Suprapubic skin (tissue), 4 donors: ENCODE results near the gene TECPR1. TPM values are rescaled to one million over a fixed set of nuclear protein-coding genes. Genes with fewer than 3 reads are reported as not detected.
A peak's percentile ranks its signal among the peaks of the same experiment; 100 is the strongest.

Experiments used
- DNase-seq, 2 donors: peaks; one replicate each; pipeline ENCODE4 v3.0.0-alpha.2; 2019; ENCODE audit warnings: low spot score in 2 of 2
- H3K27ac ChIP-seq: fragments of 200-600 bp; sonication (generic); one replicate; pipeline ENCODE4 v1.5.1; 2019
- H3K27me3 ChIP-seq: fragments of 200-600 bp; sonication (generic); one replicate; pipeline ENCODE4 v1.5.1; 2019
- H3K36me3 ChIP-seq: fragments of 200-600 bp; sonication (generic); one replicate; pipeline ENCODE4 v1.5.1; 2019
- H3K4me1 ChIP-seq: fragments of 200-600 bp; sonication (generic); one replicate; pipeline ENCODE4 v1.5.1; 2019
- H3K4me3 ChIP-seq: fragments of 200-600 bp; sonication (generic); one replicate; pipeline ENCODE4 v1.5.1; 2019; ENCODE audit warnings: mild to moderate bottlenecking
- H3K9me3 ChIP-seq: fragments of 200-600 bp; sonication (generic); one replicate; pipeline ENCODE4 v1.5.1; 2019
- EP300 ChIP-seq: sonication (generic); formaldehyde crosslinking; IDR thresholded peaks from one replicate; pipeline ENCODE4 v1.6.1; 2017; ENCODE audit warnings: antibody characterized with exemption
- POLR2A ChIP-seq, 2 donors: fragments of 450-650 bp; IDR thresholded peaks; one replicate each; pipeline ENCODE4 v1.6.1; 2017; ENCODE audit warnings: antibody characterized with exemption in 2 of 2, mild to moderate bottlenecking in 2 of 2, moderate library complexity in 2 of 2
- POLR2AphosphoS5 ChIP-seq, 3 donors: sonication (generic); formaldehyde crosslinking; IDR thresholded peaks; one replicate each; pipeline ENCODE4 v1.6.1; 2017; ENCODE audit warnings: antibody characterized with exemption in 3 of 3
- WGBS: methylation state at CpG from one replicate; pipeline ENCODE4 v1.1.5; 2018; 5-methylcytosine and 5-hydroxymethylcytosine counted together
- total RNA-seq, 4 donors: library from RNA; depleted of rRNA; stranded (reverse); fragments of >200 nt; gene quantifications; one replicate each; pipeline ENCODE4 v1.1.0, GENCODE V29; 2016
- TF ChIP-seq, protein P1 (sequence below), 2 donors: fragments of 200-600 bp in 1 of 2; fragments of 450-650 bp in 1 of 2; sonication (generic) in 1 of 2; IDR thresholded peaks; one replicate each; pipeline ENCODE4 v1.5.1; 2016 to 2019; ENCODE audit warnings: antibody characterized with exemption in 2 of 2, mild to moderate bottlenecking in 1 of 2, moderate library complexity in 1 of 2

The TECPR1 gene
- total RNA-seq, 4 donors from 2014 or later, result 15.3 to 20.9 (median 16.5) TPM

GRCh38 chr7:98233219-98234070 lies 18.6 kb downstream of the TECPR1 start:
- 82% methylated on average over 12 of the region's 32 CpGs for WGBS
- peaks cover 61% of the 10 kb centered on the region for H3K36me3 ChIP-seq

GRCh38 chr7:98232799-98233198 lies 19.2 kb downstream of the TECPR1 start:
- Histone ChIP-seq H3K4me3 (no peak overlapping the region), H3K27me3 (no peaks in the 10 kb centered on the region), H3K4me1 (no peaks in the 10 kb centered on the region), H3K27ac (no peak overlapping the region), H3K9me3 (no peaks in the 10 kb centered on the region), H3K36me3 (peaks cover 60% of the 10 kb centered on the region)
- WGBS, result 92% methylated on average over 12 of the region's 16 CpGs
- TF ChIP-seq EP300 (no peak), POLR2A (IDR thresholded peaks at IDR 0.05) (no peak), POLR2AphosphoS5 (IDR thresholded peaks at IDR 0.05) (no peak)
- TF ChIP-seq, protein P1, sequence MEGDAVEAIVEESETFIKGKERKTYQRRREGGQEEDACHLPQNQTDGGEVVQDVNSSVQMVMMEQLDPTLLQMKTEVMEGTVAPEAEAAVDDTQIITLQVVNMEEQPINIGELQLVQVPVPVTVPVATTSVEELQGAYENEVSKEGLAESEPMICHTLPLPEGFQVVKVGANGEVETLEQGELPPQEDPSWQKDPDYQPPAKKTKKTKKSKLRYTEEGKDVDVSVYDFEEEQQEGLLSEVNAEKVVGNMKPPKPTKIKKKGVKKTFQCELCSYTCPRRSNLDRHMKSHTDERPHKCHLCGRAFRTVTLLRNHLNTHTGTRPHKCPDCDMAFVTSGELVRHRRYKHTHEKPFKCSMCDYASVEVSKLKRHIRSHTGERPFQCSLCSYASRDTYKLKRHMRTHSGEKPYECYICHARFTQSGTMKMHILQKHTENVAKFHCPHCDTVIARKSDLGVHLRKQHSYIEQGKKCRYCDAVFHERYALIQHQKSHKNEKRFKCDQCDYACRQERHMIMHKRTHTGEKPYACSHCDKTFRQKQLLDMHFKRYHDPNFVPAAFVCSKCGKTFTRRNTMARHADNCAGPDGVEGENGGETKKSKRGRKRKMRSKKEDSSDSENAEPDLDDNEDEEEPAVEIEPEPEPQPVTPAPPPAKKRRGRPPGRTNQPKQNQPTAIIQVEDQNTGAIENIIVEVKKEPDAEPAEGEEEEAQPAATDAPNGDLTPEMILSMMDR (IDR thresholded peaks at IDR 0.05), result no peak
- DNase-seq, result no peak

More at GRCh38 chr7:98233219-98234070, 18.6 kb downstream of the TECPR1 start:
- Histone ChIP-seq H3K4me3 (no peak overlapping the region), H3K4me1 (no peaks in the 10 kb centered on the region), H3K27ac (no peak overlapping the region), H3K27me3 (no peaks in the 10 kb centered on the region), H3K9me3 (no peaks in the 10 kb centered on the region)
- no peak for DNase-seq
- TF ChIP-seq POLR2AphosphoS5 (IDR thresholded peaks at IDR 0.05) (no peak), EP300 (no peak), POLR2A (IDR thresholded peaks at IDR 0.05) (no peak)
- TF ChIP-seq, protein P1 (IDR thresholded peaks at IDR 0.05), result no peak

GRCh38 chr7:98232263-98232585 lies 19.8 kb downstream of the TECPR1 start:
- Histone ChIP-seq H3K36me3 (peaks cover 58% of the 10 kb centered on the region), H3K9me3 (no peaks in the 10 kb centered on the region), H3K27me3 (no peaks in the 10 kb centered on the region), H3K4me3 (no peak overlapping the region), H3K4me1 (no peaks in the 10 kb centered on the region), H3K27ac (no peak overlapping the region)
- 80% methylated on average over 2 of the region's 8 CpGs for WGBS
- DNase-seq, result no peak
- TF ChIP-seq, protein P1 (IDR thresholded peaks at IDR 0.05), result no peak
- TF ChIP-seq EP300 (no peak), POLR2A (IDR thresholded peaks at IDR 0.05) (no peak), POLR2AphosphoS5 (IDR thresholded peaks at IDR 0.05) (no peak)

DNA sequence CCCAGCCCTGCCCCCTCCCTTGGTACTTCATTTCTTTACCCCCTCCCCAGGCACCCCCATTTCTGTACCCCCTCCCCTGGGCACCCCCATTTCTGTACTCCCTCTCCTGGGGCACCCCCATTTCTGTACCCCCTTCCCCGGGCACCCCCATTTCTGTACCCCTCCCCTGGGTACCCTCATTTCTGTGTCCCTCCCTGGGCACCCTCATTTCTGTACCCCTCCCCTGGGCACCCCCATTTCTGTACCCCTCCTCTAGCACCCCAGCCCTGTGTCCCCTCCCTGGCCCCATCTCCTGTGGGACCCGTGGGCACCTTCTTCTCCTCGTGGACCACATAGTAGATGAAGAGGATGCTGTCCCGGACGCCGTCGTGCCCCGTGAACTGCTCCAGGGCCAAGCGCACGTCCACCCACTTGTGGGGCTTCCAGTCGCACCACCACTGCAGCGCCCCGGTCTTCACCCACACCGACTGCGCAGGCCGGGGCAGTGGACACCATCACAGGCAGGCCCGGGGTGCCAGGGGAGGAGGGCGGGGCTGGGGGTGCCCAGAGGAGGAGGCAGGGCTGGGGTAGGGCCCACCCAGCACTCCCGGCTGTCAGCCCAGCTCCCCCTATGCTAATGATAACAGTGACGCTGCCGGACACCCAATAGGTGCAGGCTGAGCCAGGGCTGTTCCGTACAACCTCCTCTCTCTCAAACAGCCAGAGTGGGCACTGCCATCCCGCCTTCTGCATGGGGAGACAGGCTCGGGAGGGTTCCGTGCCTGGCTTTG lies 20.4 kb downstream of the TECPR1 start:
- H3K4me3 ChIP-seq, result no peak overlapping the region
- H3K27ac ChIP-seq, result no peak overlapping the region
- peaks cover 59% of the 10 kb centered on the region for H3K36me3 ChIP-seq
- H3K27me3 ChIP-seq, result no peaks in the 10 kb centered on the region
- DNase-seq, result no peak
- no peaks in the 10 kb centered on the region for H3K4me1 ChIP-seq
- H3K9me3 ChIP-seq, result no peaks in the 10 kb centered on the region
- TF ChIP-seq EP300 (no peak), POLR2A (IDR thresholded peaks at IDR 0.05) (no peak)
- WGBS, result 94% methylated on average over 11 of the region's 25 CpGs

DNA sequence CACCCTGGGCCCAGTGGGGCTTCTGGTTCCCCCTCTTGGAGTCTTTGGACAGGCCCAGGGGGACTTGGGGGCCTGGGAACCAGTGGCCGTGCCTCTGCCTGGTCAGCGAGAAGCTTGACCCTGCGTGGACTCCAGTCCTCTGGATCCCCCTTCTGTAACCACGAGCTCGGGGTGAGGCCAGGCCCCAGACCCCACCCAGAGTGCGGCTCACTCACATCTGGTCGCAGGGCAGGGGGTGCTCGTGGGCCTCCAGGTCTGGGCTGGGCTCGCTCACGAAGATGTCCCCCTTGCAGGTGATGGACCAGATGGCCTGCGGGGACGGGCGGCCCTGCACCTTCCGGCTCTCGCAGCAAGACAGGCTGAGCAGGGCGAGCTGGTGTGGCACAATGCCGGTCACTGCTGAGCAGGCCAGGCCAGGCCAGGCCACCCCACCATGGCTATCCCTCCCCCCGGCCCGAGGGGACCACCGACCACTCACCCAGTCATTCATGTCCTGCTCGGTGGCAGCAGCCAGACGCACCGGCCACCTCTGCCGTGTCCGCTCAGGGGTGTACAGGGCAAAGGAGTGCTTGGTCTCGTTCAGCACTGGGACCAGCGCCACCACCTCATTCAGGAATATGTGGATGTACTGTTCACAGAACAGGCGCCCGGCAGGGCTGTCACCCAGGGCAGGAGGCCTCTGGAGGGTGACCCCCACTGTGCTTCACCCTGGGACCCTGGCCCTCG lies 21.1 kb downstream of the TECPR1 start:
- peaks cover 66% of the 10 kb centered on the region for H3K36me3 ChIP-seq
- no peak overlapping the region for H3K4me3 ChIP-seq
- no peaks in the 10 kb centered on the region for H3K9me3 ChIP-seq
- TF ChIP-seq POLR2AphosphoS5 (IDR thresholded peaks at IDR 0.05), result no peak
- peak in 1 of 2 donors; percentile 62 for DNase-seq
- WGBS, result 89% methylated on average over 13 of the region's 30 CpGs
- no peaks in the 10 kb centered on the region for H3K27me3 ChIP-seq
- H3K27ac ChIP-seq, result no peak overlapping the region
- H3K4me1 ChIP-seq, result no peaks in the 10 kb centered on the region
